Measurements from ENCODE around the gene ADGRG3.
A peak's percentile ranks its signal among the peaks of the same experiment; 100 is the strongest.

The ADGRG3 gene

DNA sequence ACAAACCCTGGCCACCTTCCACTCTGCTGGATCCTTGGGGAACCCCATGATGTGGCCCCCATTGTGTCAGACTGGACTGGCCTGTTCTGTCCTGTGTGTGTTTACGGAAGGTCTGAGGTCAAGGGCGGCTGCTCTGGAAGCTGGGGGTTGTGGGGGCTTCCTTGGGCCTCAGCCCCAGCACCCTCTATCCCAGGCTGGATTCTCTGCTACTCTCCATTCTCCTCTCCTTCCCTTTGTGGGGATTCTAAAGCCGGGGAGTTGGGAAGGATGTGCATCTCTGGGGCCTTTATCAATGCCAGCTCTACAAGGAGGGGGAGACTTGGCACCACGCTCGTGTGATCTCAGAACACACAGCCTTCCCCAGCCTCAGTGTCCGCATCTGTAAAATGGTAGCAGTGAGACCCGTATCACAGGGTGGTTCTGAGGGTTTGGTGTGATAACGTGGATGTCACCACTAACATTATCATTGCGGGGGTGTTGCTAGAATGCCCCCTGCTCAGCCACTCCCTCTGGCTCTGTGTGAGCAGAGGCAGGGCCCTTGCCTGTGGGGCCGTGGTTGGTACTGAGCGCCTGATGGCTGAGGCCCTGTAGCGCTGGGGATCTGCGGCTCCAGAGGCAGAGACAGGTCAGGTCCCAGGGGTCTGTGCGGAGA lies 21.6 kb upstream of the ADGRG3 start:
- DNase-seq, result no peak

DNA sequence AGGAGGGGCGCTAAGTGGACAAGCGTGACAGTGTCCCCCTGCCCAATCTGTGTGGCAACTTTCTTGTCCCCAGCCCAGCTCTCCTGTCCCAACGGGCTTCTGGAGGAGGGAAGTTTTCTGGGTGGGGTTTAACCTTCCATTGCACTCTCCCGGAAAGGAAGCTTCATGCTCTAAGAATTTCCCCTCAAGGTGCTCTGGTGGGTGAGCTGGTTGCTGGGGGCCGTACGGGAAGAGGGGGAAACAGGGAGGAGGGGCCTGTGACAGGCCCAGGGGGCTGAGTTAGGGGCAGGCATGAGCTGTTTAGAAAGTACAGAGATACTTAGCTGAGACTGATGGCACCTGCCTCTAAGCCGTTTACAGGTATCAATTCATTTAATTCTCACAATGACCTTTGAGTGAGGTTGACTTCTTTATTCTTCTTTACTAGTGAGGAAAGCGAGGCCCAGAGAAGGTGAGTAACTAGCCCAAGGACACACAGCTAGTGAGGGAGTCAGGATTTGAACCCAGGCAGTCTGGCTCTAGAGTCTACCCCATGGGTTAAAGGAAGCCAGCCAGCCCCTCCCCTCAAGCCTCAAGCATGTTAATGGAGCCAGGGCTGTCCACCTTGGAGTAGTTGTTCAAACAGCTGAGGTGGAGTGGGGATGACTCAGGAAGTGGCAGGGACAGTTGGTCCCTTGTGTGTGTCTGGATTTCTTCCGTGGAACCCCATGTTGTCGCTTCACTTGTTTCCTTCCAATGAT lies 20.8 kb upstream of the ADGRG3 start:
- no peak for DNase-seq

DNA sequence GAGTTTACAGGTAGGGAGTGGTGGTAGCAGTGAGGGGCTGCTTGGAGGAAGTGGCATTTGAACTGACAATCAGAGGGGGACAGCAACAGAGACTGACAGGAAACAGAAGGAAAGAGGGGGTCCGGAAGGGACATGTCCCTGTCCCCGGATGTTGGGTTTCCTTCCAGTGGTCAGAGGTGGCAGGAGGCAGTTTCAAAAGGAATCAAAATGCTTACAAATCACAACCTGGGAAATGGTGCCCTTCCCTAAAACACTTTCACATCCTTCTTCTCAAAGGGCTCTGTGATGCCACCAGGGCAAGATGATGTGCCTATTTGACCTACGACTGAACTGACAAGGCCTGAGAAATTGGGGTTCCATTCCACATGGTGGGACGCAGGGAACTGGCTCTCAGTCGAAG lies 20.0 kb upstream of the ADGRG3 start:
- no peak for DNase-seq

DNA sequence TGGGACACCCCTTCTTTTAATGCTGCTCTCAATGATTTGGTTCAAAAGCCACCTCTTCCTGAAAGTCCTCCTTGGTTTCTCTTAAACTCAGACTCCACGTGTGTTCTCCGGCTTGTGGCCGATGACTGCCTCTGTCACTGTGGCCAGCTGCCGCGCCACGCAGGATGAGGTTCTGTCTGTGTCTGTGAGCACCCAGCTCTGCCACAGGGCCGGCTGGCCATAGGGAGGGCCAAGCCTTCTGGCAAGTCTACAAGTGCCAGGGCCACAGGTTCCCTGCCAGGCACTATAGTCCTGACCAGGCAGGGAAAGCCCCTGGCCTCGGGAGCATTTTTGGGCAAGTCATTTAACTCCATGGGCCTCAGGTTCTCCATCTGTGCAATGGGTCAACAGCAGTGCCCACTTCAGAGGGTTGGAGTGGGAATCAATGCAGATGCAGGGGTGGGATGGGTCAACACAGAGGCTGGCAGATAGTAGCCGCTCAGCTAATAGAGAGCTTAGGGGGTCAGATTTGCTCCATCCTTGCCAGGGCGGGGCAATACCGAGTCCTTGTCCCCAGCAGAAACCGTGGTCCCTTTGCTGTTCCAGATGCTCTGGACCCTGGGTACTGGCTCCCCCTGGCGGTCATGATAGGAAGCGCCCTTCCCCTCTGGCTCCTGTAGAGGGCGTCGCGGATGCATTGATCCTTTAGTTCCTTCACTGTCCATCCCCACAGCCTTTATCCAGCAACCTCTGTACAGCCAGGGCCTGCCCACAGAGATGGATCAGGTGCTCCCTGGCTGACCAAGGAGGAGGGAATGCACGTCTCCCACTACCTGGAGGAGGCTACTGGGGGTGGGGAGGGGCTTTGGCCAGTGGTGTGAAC lies 19.3 kb upstream of the ADGRG3 start:
- DNase-seq, result peak; percentile 88 to 90

DNA sequence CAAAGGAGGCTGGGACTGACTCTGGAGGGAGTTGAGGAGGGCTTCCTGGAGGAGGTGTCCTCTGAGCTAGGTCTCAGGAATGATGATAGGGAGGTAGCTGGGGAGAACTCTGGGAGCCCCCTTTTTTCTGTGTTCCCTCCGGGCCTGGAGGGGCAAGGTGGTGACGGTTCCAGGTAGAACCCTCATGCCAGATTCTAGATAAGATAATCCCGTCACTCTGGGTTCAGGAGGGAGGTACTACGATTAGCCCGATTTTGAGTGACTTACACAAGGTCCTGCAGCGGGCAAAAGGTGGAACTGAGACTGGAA lies 18.7 kb upstream of the ADGRG3 start:
- no peak for DNase-seq

DNA sequence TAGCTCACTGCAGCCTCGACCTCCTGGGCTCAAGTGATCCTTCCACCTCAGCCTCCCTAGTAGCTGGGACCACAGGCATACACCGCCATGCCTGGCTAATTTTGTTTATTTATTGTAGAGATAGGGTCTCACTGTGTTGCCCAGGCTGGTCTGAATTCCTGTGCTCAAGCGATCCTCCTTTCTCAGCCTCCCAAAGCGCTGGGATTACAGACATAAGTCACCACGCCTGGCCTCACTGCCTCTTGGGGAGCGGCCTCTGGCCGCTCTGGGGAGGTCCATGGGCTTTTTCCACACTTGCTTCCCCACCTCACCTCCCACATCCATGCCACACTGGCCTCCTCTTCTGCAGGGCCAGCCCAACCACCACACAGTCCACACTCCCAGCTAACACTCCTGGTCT lies 18.3 kb upstream of the ADGRG3 start:
- DNase-seq, result no peak

DNA sequence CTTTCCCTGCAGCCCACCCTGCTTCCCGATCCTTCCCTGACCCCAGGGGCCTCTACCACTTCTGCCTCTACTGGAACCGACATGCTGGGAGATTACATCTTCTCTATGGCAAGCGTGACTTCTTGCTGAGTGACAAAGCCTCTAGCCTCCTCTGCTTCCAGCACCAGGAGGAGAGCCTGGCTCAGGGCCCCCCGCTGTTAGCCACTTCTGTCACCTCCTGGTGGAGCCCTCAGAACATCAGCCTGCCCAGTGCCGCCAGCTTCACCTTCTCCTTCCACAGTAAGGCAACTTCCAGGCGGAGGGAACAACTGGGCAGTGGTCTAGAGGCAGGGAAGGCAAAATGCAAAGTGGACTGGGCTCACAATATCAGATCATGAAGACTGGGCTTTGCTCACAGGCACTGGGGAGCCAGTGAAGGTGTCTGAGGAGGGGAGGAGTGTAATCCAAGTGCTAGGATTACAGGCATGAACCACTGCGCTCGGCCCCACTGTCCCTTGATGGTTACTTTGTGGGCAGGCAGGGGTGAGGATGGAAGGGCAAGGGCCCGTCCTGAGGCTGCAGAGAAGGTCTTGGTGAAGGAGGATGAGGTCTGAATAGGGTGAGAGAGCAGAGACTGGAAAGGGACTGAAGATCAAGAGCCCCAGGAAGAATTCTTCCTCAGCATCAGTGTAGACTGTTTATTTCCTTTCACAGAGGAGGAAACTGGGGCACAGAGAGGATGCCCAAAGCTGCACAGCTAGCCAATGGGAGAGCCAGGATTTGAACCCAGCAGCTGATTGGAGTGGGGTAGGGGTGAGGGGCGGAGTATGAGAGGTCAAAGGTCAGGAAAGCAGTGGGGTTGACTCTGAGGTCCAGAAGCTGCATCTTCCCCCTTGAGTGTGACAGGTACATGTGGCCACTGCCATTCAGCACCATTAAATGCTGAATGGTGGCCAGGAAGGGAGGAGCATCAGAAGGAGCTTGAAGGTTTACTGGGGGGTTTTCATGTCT lies 16.5 kb upstream of the ADGRG3 start:
- DNase-seq, result no peak

DNA sequence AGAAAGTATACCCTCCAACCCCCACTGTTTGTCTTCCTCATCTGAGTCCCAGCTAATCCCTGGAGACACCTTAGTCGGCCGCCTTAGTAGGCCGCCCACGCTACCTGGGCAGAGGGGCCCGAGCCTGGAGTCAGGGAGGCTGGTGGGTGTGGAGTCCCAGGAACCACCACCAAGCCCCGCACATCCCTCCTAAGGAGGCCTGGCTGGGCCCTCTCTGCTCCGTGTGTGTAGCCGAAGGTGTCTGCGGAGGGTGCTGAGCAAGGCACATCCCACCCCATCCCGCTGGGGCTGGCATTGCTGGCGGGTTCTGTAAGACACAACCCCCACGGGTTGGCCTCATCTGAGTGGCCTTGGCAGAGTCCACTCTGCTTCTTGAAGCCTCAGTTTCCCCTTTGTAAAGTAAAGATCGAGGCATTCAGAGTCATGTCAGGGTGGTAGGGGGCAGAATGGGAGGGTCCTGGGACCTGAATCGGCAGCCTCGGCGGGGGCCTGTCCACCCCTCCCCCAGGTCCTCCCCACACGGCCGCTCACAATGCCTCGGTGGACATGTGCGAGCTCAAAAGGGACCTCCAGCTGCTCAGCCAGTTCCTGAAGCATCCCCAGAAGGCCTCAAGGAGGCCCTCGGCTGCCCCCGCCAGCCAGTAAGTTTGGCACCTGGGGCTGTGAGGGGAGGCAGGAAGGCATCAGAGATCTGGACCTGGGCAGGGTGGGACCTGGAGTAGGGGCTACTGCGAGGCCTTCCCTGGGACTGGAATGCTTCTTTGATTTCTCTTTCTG lies 15.2 kb upstream of the ADGRG3 start:
- DNase-seq, result no peak

DNA sequence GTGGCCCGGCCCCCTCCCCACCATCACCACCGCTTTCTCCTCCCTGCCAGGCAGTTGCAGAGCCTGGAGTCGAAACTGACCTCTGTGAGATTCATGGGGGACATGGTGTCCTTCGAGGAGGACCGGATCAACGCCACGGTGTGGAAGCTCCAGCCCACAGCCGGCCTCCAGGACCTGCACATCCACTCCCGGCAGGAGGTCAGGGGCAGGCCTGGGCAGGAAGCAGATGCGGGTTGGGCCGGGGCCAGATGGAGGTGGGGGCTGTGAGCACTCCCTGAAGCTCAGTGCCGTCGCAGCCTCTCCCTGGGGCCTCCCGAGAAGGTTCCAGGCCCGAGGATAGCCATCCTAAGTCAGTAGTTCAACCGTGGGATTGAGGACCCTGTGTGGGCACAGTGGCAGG lies 14.2 kb upstream of the ADGRG3 start:
- no peak for DNase-seq

DNA sequence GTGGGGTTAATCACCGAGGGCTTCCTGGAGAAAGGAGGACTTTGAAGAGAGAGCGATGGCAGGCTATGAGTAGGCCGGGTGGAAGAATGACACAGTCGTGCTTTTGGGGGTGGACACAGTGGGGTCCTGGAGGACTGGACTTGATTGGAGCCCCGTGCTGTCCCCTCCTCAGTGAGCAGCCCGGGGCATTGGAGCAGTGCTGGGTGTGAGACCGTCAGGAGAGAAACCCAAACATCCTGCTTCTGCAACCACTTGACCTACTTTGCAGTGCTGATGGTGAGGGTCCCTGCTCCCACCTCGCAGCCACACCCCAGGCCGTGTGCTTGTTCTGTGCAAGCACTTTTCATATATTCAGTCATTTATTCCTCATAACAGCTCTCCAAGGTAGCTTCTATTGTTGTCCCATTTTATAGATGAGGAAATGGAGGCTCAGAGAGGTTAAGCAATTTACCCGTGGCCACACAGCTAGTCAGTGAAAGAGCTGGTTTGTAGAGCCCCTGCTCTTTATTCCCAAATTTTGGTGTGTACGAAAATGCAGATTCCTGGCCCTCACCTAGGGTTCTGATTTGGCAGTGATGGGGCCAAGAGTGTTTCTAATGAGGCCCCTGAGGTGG lies 11.7 kb upstream of the ADGRG3 start:
- DNase-seq, result no peak

DNA sequence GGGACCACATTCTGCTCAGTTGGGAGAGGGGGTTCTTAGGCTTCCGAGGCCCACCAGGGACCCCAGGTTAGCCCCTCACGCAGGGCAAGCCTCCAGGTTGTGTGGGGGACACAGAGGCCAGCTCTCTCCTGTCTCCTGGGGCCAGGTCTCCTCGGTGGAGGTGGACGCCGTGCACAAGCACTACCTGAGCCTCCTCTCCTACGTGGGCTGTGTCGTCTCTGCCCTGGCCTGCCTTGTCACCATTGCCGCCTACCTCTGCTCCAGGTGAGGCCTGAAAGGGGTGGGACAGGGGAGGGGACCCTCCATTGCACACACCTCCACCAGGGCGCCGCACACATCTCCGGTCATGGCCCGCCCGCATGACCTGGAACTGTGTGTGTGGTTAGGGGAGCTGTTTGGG lies 10.9 kb upstream of the ADGRG3 start:
- no peak for DNase-seq

DNA sequence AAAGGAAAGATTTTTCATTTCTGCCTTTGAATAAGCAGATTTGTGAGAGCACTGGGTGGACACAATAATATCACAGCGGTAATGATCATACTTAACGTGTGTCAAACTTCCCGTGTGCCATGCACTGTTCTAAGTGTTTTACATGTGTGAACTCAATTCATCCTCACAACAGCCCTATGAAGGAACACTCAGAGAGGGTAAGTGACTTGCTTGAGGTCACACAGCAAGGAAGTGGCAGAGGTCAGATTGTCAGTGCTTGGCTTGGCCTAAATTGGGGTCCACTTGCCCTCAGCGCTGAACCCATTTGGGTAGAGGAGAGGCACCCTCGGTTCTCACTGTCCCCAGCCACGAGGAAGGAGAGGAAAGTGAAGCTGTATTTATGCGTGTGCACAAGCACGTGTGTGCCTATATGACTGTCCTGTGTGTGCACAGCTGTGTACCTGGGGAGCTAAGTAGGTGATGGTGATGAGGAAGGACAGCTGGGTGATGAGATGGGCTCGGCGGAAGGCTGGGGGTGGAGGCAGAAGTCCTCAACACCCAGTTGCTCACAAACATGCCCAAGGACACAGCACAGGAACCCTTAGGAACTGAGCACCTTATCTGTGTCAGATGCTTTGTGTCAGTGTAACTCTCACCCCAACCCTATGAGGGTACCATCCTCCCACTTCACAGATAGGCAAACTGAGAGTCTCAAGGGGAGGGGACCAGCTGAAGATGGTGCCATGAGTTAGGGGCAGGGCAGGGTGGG lies 9.8 kb upstream of the ADGRG3 start:
- no peak for DNase-seq

DNA sequence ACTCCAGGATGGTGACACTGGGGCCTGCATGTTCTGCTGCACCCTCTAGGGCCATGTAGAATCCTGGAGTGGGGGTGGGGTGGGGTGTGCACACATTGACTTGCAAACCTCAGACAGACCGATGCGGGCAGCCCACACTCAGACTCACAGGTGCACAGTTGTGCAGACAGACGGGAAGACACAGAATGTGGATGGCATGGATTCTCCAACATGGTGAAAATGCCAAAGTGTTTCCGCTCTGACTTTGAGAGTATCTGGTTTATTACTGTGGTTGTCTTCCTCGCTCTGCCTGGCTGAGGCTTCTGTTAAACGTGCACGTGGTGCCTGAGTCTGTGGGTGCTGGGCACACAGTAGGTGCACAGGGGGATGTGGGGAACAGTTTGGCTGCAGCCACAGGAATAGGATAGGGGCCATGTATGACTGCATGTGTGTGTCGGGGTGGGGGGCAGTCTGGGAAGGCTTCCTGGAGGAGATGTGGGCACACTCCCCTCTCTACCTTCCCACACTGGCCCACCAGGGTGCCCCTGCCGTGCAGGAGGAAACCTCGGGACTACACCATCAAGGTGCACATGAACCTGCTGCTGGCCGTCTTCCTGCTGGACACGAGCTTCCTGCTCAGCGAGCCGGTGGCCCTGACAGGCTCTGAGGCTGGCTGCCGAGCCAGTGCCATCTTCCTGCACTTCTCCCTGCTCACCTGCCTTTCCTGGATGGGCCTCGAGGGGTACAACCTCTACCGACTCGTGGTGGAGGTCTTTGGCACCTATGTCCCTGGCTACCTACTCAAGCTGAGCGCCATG lies 9.0 kb upstream of the ADGRG3 start:
- no peak for DNase-seq

DNA sequence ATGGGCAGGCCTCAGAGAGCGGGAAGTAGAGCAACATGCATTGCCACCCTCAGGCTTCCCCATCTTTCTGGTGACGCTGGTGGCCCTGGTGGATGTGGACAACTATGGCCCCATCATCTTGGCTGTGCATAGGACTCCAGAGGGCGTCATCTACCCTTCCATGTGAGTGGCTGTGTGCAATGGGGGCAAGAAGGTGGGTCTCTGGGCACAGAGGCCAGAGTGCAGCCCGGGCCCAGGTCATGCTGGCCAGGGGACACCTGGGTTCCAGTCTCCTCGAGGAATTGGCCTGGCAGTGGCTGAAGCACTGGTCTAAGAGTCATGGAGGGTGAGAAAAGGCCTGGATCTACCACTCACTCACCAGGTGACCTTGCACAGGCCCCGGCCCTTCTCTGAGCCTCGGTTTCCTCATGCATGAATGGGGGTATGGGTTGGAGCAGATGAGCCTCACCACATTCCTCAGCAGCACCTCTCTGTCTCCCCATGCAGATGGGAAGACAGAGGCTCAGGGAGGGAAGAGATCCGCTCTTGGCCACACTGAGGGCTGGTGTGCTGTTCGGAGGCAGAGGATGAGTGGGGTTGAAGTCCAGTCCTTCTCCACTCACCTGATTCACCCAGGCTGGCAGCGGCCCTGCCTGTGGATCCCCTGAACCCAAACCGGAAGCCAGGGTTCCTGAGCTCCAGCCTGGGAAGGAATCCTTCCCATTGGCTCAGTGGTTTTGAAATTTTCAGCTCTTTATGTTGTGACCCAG lies 7.2 kb upstream of the ADGRG3 start:
- no peak for DNase-seq

DNA sequence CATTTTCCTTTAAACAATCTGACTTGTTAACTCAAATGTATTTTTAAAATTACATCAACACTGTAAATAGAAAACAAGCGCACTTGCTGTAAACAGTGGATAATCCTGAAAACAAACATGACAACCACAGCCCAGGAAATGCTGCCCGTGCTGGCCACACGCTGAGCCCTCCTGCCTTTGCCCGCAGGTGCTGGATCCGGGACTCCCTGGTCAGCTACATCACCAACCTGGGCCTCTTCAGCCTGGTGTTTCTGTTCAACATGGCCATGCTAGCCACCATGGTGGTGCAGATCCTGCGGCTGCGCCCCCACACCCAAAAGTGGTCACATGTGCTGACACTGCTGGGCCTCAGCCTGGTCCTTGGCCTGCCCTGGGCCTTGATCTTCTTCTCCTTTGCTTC lies 6.6 kb upstream of the ADGRG3 start:
- no peak for DNase-seq

DNA sequence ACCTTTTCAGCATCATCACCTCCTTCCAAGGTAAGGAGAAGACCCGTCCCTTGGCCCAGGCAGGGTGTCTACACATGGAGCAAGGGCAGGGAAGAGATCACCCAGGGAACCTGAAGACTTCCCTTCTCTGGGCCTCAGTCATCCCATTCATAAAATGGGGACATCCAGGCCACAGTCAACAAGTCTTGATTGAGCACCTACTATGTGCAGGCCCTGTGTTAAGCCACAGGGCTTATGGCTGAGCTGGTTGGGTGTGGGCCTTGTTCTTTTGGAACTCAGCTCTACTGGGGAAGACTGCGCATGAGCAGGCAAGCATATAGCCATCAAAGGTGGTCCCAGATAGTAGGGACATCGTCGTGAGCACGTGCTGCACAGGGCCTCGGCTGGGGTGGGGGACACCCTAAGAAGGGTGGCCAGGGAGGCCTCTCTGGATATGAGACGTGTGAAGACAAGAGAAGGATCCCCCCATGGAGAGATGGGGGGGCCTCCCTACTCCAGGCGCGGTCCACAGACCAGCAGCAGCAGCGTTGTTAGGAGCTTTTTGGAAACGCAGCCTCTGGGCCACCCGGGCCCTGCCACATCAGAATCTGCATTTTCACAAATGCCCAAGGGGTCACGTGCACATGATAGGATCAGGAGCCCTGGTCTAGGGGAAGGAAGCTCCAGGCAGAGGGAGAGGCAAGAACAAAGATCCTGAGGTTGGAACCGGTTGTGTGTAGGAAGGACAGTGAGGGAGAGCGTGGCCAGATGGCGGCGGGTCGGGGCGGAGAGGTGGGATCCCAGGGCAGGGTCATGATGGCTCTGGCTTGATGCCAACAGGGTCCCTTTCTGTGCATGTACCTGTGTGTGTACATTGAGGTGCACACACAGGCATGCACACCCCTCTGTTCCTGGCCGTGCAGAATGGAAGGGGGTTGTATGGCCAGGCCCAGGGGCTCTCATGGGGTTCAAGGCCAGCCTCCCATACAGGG lies 5.9 kb upstream of the ADGRG3 start:
- DNase-seq, result no peak

DNA sequence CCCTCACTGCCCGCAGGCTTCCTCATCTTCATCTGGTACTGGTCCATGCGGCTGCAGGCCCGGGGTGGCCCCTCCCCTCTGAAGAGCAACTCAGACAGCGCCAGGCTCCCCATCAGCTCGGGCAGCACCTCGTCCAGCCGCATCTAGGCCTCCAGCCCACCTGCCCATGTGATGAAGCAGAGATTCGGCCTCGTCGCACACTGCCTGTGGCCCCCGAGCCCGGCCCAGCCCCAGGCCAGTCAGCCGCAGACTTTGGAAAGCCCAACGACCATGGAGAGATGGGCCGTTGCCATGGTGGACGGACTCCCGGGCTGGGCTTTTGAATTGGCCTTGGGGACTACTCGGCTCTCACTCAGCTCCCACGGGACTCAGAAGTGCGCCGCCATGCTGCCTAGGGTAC lies 4.7 kb upstream of the ADGRG3 start:
- DNase-seq, result no peak
